Caco-2 (cell line): ENCODE data around the gene PCSK5. TPM values are rescaled to one million over a fixed set of nuclear protein-coding genes. Genes with fewer than 3 reads are reported as not detected.

Source experiments
- BruUV-seq: library from RNA; stranded (reverse); fragments of 400-500 nt; replicated peaks from 2 replicates; lab custom pipeline; 2021; lab: Mats Ljungman, UMichigan
- CTCF ChIA-PET: fragments of 300-600 bp; sonication (Branson Sonifier 250); formaldehyde crosslinking; loops from one replicate; lab custom pipeline; 2022; ENCODE audit warnings: antibody characterized with exemption; lab: Charles Lee
- POLR2A ChIA-PET: fragments of 300-600 bp; sonication (Branson Sonifier 250); formaldehyde crosslinking; loops from one replicate; lab custom pipeline; 2022; ENCODE audit warnings: antibody characterized with exemption; lab: Charles Lee
- DNase-seq, 2 experiments: peaks; one replicate each; pipeline versions ENCODE4 v3.0.0 to v3.0.0-alpha.2; 2020 to 2022
- H3K27me3 ChIP-seq: replicated peaks from 2 replicates; pipeline ENCODE4 v1.6.0; 2011; ENCODE audit warnings: low read length; ENCODE audit not compliant: control insufficient read depth, insufficient read depth
- H3K36me3 ChIP-seq: 2 replicates; pipeline ENCODE4 v1.5.1; 2011; ENCODE audit warnings: low read length; ENCODE audit not compliant: control insufficient read depth, insufficient read depth
- H3K4me1 ChIP-seq: fragments of 250-450 bp; sonication (Bioruptor Pico); 2 replicates; pipeline ENCODE4 v1.5.1; 2020; ENCODE audit warnings: mild to moderate bottlenecking
- H3K4me3 ChIP-seq: 2 replicates; pipeline ENCODE4 v1.5.1; 2011; ENCODE audit warnings: low read depth, mild to moderate bottlenecking, control low read depth, low read length
- H3K9me3 ChIP-seq: fragments of 250-450 bp; sonication (Bioruptor Pico); 2 replicates; pipeline ENCODE4 v1.5.1; 2020; ENCODE audit warnings: mild to moderate bottlenecking, moderate library complexity
- H3K27ac Mint-ChIP-seq: one replicate; pipeline ENCODE4 v1.8.0; 2022; ENCODE audit warnings: mixed read lengths; ENCODE audit not compliant: unreplicated experiment
- H3K27me3 Mint-ChIP-seq: one replicate; pipeline ENCODE4 v1.8.0; 2022; ENCODE audit warnings: mixed read lengths; ENCODE audit not compliant: insufficient read depth, unreplicated experiment
- H3K36me3 Mint-ChIP-seq: one replicate; pipeline ENCODE4 v1.8.0; 2022; ENCODE audit warnings: mild to moderate bottlenecking, mixed read lengths; ENCODE audit not compliant: insufficient read depth, unreplicated experiment
- H3K4me1 Mint-ChIP-seq: one replicate; pipeline ENCODE4 v1.8.0; 2022; ENCODE audit warnings: low read depth, mixed read lengths; ENCODE audit not compliant: unreplicated experiment
- H3K4me3 Mint-ChIP-seq: one replicate; pipeline ENCODE4 v1.8.0; 2022; ENCODE audit warnings: mild to moderate bottlenecking, moderate library complexity, mixed read lengths; ENCODE audit not compliant: unreplicated experiment
- H3K9me3 Mint-ChIP-seq: one replicate; pipeline ENCODE4 v1.8.0; 2022; ENCODE audit warnings: mixed read lengths; ENCODE audit not compliant: unreplicated experiment
- intact Hi-C: fragments of 100-400 bp; cut with micrococcal nuclease; formaldehyde crosslinking; loops from one replicate; pipeline ENCODE4 v1.10.0; 2022; ENCODE audit not compliant: unreplicated experiment
- total RNA-seq: library from RNA; stranded (reverse); gene quantifications from 2 replicates; pipeline ENCODE4 v1.2.3, GENCODE V29; 2022
- TF ChIP-seq, protein P1 (sequence below), 2 experiments: fragments of 200-600 bp in 1 of 2; IDR thresholded peaks; 1 replicate in 1 of 2; 2 replicates in 1 of 2; pipeline versions ENCODE4 v1.5.1 to v1.8.0; 2011 to 2022; ENCODE audit warnings: antibody characterized with exemption in 1 of 2, control low read depth in 1 of 2, inconsistent platforms in 1 of 2, low read depth in 1 of 2, low read length in 1 of 2, mild to moderate bottlenecking in 1 of 2, moderate library complexity in 1 of 2; ENCODE audit not compliant: insufficient read depth in 1 of 2, severe bottlenecking in 1 of 2, unreplicated experiment in 1 of 2

The PCSK5 gene
- total RNA-seq, 1 experiment from 2014 or later: 10.9 TPM

DNA sequence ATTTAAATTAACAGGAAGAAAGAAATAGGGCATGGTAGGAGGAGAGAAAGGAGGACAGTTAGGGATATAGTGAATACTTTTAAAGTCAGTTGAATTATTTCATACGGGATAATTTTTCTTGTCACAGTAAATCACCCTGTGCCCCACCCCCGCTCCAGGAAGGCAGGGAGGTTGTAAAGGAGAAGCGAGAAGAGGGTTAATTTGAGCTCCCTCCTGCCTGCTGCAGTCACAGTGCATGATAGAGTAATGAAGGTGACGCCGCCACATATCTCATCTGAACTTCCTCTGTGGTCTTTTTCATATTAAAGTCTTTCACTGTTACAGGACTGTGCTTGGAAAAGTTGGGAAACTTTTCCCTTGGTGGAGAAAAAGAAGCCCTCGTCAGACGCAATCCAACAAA lies 896 bp upstream of the PCSK5 start:
- TF ChIP-seq, protein P1, sequence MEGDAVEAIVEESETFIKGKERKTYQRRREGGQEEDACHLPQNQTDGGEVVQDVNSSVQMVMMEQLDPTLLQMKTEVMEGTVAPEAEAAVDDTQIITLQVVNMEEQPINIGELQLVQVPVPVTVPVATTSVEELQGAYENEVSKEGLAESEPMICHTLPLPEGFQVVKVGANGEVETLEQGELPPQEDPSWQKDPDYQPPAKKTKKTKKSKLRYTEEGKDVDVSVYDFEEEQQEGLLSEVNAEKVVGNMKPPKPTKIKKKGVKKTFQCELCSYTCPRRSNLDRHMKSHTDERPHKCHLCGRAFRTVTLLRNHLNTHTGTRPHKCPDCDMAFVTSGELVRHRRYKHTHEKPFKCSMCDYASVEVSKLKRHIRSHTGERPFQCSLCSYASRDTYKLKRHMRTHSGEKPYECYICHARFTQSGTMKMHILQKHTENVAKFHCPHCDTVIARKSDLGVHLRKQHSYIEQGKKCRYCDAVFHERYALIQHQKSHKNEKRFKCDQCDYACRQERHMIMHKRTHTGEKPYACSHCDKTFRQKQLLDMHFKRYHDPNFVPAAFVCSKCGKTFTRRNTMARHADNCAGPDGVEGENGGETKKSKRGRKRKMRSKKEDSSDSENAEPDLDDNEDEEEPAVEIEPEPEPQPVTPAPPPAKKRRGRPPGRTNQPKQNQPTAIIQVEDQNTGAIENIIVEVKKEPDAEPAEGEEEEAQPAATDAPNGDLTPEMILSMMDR (IDR thresholded peaks at IDR 0.05; ENCODE audit: insufficient read depth in 1 of 2, low read depth in 1 of 2, low read length in 1 of 2, severe bottlenecking in 1 of 2, unreplicated experiment in 1 of 2): no peak
- H3K36me3 Mint-ChIP-seq: no peaks in the 10 kb centered on the region
- H3K9me3 Mint-ChIP-seq: no peaks in the 10 kb centered on the region
- H3K4me3 Mint-ChIP-seq: peak overlapping the region; percentile 84
- no peaks in the 10 kb centered on the region for H3K27me3 ChIP-seq
- peak overlapping the region; percentile 40 for H3K4me3 ChIP-seq
- intact Hi-C loops: no loop called here
- no peaks in the 10 kb centered on the region for H3K36me3 ChIP-seq
- H3K4me1 Mint-ChIP-seq: no peaks in the 10 kb centered on the region
- POLR2A ChIA-PET: interaction anchor here (0.5 kb wide), 1 partner anchor 288 kb away, joined by 3 read pairs; no protein-coding TSS in a partner anchor
- H3K27ac Mint-ChIP-seq: no peak overlapping the region
- no peaks in the 10 kb centered on the region for H3K27me3 Mint-ChIP-seq
- H3K9me3 ChIP-seq: no peaks in the 10 kb centered on the region
- no peak for DNase-seq
- H3K4me1 ChIP-seq: no peaks in the 10 kb centered on the region
- CTCF ChIA-PET: no interaction called here
- no TSS peak for BruUV-seq

DNA sequence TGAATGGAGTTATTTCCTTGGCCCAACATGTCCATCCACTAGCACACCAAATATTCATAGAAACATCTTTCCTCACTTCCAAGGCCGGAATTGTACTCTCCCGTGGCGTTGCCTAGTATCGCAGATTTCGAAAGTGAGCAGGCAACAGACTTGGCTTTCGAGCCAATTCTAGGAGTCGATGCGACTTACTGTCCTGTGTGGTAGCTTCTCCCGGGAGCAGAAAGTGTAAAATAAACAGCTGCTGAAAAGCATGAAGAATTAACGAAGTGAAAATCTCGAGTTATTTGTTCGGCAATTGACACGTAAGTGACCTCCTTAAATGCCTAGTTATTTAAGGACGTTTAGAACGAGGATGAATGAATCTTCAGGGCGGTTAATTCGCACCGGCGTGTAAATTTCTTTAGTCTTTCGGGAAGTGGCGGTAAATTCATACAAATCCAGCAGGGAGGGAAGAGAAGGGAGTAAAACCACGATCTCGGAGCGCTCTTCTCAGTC lies 449 bp upstream of the PCSK5 start:
- Histone ChIP-seq H3K9me3 (no peaks in the 10 kb centered on the region), H3K36me3 (no peaks in the 10 kb centered on the region), H3K4me3 (peak overlapping the region; percentile 40), H3K4me1 (no peaks in the 10 kb centered on the region), H3K27me3 (no peaks in the 10 kb centered on the region)
- TF ChIP-seq, protein P1 (IDR thresholded peaks at IDR 0.05; ENCODE audit: insufficient read depth in 1 of 2, low read depth in 1 of 2, low read length in 1 of 2, severe bottlenecking in 1 of 2, unreplicated experiment in 1 of 2): no peak
- no peaks in the 10 kb centered on the region for H3K4me1 Mint-ChIP-seq
- H3K4me3 Mint-ChIP-seq: peak overlapping the region; percentile 84
- BruUV-seq: no TSS peak
- ChIA-PET POLR2A (interaction anchor here (0.5 kb wide), 1 partner anchor 287 kb away, joined by 3 read pairs; no protein-coding TSS in a partner anchor), CTCF (no interaction called here)
- H3K27me3 Mint-ChIP-seq: no peaks in the 10 kb centered on the region
- H3K27ac Mint-ChIP-seq: peak overlapping the region; percentile 59
- H3K9me3 Mint-ChIP-seq: no peaks in the 10 kb centered on the region
- no peaks in the 10 kb centered on the region for H3K36me3 Mint-ChIP-seq
- intact Hi-C loops: loop anchor here (10.0 kb wide), 1 partner anchor 65 kb away; no protein-coding TSS in a partner anchor
- no peak for DNase-seq

DNA sequence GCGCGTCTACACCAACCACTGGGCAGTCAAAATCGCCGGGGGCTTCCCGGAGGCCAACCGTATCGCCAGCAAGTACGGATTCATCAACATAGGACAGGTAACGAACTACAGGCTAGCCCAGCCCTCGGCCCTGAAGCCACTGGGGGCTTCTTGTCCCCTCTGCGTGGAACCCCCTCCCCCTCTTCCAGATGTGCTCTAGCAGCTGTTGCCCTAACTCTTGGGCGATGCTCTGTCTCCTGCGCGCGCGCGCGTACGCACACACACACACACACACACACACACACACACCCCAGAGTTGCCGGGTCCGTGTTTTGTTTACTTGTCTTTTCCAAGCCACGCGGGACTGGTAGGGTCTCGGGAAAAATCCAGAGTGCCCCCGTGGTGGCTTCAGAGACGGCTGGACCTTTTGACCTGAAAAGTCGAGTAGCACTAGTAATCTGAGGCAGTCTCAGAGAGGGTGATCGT lies 836 bp downstream of the PCSK5 start:
- intact Hi-C loops: loop anchor here (10.0 kb wide), 1 partner anchor 63 kb away; no protein-coding TSS in a partner anchor
- Histone ChIP-seq H3K9me3 (no peaks in the 10 kb centered on the region), H3K4me1 (no peaks in the 10 kb centered on the region), H3K36me3 (no peaks in the 10 kb centered on the region), H3K27me3 (no peaks in the 10 kb centered on the region), H3K4me3 (peak overlapping the region; percentile 58)
- H3K27me3 Mint-ChIP-seq: no peaks in the 10 kb centered on the region
- H3K9me3 Mint-ChIP-seq: no peaks in the 10 kb centered on the region
- no peaks in the 10 kb centered on the region for H3K36me3 Mint-ChIP-seq
- peak overlapping the region; percentile 73 for H3K27ac Mint-ChIP-seq
- peak overlapping the region; percentile 84 for H3K4me3 Mint-ChIP-seq
- TF ChIP-seq, protein P1 (IDR thresholded peaks at IDR 0.05; ENCODE audit: insufficient read depth in 1 of 2, low read depth in 1 of 2, low read length in 1 of 2, severe bottlenecking in 1 of 2, unreplicated experiment in 1 of 2): no peak
- ChIA-PET CTCF (no interaction called here), POLR2A (no interaction called here)
- no peaks in the 10 kb centered on the region for H3K4me1 Mint-ChIP-seq
- DNase-seq: peak; percentile 16 to 33
- BruUV-seq: no TSS peak
